Inferior parietal cortex (tissue), 1 donor: ENCODE data around the gene ANKRD23.

Experiments used
- DNase-seq: peaks from one replicate; pipeline ENCODE4 v3.0.0-alpha.2; 2016; ENCODE audit errors: extremely low spot score

ANKRD23 gene

GRCh38 chr2:96877042-96877451 lies 33.2 kb upstream of the ANKRD23 start:
- no peak for DNase-seq

- no peak for DNase-seq
These were observed 32.6 kb upstream of the ANKRD23 start for GRCh38 chr2:96876269-96877041.

GRCh38 chr2:96875498-96876268 lies 31.9 kb upstream of the ANKRD23 start:
- DNase-seq: no peak

- DNase-seq: no peak
These were observed 30.5 kb upstream of the ANKRD23 start for GRCh38 chr2:96874198-96874831.

- no peak for DNase-seq
These were observed 29.9 kb upstream of the ANKRD23 start for GRCh38 chr2:96873651-96874096.

GRCh38 chr2:96872591-96873349 lies 28.9 kb upstream of the ANKRD23 start:
- no peak for DNase-seq

GRCh38 chr2:96870626-96871255 lies 26.9 kb upstream of the ANKRD23 start:
- DNase-seq: peak; percentile 55

GRCh38 chr2:96869822-96870625 lies 26.2 kb upstream of the ANKRD23 start, which contains the start of gene SEMA4C:
Gene SEMA4C, minus strand, starts transcription at chr2:96870080. Its CDS starts 2,194 bp downstream, at chr2:96867886.
- DNase-seq: peak; percentile 65

- DNase-seq: peak; percentile 44
These were observed 25.5 kb upstream of the ANKRD23 start for GRCh38 chr2:96869281-96869821.

GRCh38 chr2:96868555-96869280 lies 24.9 kb upstream of the ANKRD23 start:
- peak; percentile 47 for DNase-seq

GRCh38 chr2:96867756-96868554 lies 24.1 kb upstream of the ANKRD23 start:
- no peak for DNase-seq

- no peak for DNase-seq
These were observed 23.4 kb upstream of the ANKRD23 start for GRCh38 chr2:96866986-96867755.

- no peak for DNase-seq
These were observed 22.8 kb upstream of the ANKRD23 start for GRCh38 chr2:96866586-96866985.

- no peak for DNase-seq
These were observed 22.3 kb upstream of the ANKRD23 start for GRCh38 chr2:96866149-96866548.

- no peak for DNase-seq
These were observed 21.8 kb upstream of the ANKRD23 start for GRCh38 chr2:96865654-96866053.

GRCh38 chr2:96864343-96865091 lies 20.7 kb upstream of the ANKRD23 start:
- no peak for DNase-seq
